ENCODE measurements around the gene GPX4. TPM values are rescaled to one million over a fixed set of nuclear protein-coding genes. Genes with fewer than 3 reads are reported as not detected.

Gene GPX4
- total RNA-seq, 1 donor from 2014 or later = 327 TPM

DNA sequence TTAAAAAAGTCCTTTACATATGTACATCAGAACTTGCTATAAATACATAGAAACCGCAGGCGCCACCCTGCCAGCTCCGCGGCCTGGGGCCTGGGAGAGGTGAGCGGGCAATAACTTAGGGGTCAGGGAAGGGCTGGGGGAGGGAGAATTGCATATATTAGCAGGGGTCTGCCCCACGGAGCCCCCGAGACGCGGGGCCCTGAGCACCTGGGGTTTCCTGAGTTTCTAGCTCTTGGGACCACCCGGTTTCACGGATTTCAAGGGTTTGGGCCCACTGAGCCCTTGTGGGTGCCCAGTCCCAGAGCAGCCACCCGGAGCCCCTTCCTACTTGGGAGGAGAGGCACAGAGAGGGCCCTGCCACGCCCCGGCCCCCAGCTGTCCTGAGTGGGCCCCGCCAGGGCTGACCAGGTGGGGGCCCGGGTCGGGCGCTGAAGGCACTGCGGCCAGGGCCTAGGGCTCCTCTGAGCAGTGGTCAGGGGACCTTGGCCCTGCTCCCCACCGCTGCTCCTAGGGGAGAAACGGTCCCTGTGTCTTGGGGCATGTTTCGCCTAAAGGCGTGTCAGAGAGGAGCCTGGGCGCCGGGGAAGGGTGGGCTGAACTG, 4.0 kb downstream of the GPX4 start:
- intact Hi-C loops (cut with micrococcal nuclease) = no loop called here
- H3K4me1 ChIP-seq = peaks cover 58% of the 10 kb centered on the region
- H3K4me3 ChIP-seq = no peak overlapping the region
- H3K27me3 ChIP-seq (ENCODE audit: low read depth) = no peaks in the 10 kb centered on the region
- peaks cover 62% of the 10 kb centered on the region for H3K36me3 ChIP-seq
- no peak overlapping the region for H3K27ac ChIP-seq (replicated peaks)
- DNase-seq = no peak
- TF ChIP-seq, protein P1, sequence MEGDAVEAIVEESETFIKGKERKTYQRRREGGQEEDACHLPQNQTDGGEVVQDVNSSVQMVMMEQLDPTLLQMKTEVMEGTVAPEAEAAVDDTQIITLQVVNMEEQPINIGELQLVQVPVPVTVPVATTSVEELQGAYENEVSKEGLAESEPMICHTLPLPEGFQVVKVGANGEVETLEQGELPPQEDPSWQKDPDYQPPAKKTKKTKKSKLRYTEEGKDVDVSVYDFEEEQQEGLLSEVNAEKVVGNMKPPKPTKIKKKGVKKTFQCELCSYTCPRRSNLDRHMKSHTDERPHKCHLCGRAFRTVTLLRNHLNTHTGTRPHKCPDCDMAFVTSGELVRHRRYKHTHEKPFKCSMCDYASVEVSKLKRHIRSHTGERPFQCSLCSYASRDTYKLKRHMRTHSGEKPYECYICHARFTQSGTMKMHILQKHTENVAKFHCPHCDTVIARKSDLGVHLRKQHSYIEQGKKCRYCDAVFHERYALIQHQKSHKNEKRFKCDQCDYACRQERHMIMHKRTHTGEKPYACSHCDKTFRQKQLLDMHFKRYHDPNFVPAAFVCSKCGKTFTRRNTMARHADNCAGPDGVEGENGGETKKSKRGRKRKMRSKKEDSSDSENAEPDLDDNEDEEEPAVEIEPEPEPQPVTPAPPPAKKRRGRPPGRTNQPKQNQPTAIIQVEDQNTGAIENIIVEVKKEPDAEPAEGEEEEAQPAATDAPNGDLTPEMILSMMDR (IDR thresholded peaks at IDR 0.05; ENCODE audit: borderline replicate concordance) = no peak
- H3K9me3 ChIP-seq (replicated peaks) = no peaks in the 10 kb centered on the region

DNA sequence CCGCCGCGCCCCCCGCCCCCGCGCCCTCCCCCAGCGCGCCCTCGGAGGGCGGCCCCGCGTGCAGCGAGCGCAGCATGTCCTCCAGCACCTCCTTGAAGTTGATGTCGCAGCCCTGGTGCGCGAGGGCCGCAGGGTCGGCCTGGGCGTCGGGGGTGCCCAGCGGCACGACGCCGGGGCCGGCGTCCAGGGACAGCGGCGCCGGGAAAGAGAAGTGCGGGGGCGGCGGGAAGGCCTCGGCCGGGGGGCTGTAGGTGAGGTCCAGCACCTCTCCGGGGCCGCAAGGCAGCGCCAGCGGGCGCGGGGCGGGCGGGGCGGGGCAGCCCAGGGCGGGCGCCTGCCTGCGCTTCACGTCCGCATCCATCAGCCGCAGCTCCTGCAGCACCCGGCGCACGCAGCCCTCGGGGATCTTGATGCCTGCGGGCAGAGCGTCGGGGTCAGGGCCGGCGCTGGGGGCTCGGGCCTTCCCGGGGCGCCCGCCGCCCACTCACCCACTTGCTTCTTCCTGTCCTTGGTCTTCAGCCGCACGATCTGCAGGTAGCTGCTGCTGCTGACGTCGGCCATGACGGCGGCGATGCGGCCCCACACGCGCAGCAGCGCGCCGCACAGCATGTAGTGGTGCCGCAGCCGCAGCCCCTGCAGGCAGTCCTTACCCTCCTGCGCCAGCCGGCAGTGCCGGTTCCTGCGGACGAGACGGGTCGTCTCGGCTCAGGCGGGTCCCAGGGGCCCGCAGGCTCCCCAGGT, 4.7 kb downstream of the GPX4 start:
- TF ChIP-seq, protein P1 (IDR thresholded peaks at IDR 0.05; ENCODE audit: borderline replicate concordance) = no peak
- H3K9me3 ChIP-seq (replicated peaks) = no peaks in the 10 kb centered on the region
- DNase-seq = no peak
- intact Hi-C loops (cut with micrococcal nuclease) = no loop called here
- H3K4me3 ChIP-seq = no peak overlapping the region
- H3K36me3 ChIP-seq = peaks cover 64% of the 10 kb centered on the region
- H3K27me3 ChIP-seq (ENCODE audit: low read depth) = no peaks in the 10 kb centered on the region
- H3K4me1 ChIP-seq = peaks cover 58% of the 10 kb centered on the region
- no peak overlapping the region for H3K27ac ChIP-seq (replicated peaks)

DNA sequence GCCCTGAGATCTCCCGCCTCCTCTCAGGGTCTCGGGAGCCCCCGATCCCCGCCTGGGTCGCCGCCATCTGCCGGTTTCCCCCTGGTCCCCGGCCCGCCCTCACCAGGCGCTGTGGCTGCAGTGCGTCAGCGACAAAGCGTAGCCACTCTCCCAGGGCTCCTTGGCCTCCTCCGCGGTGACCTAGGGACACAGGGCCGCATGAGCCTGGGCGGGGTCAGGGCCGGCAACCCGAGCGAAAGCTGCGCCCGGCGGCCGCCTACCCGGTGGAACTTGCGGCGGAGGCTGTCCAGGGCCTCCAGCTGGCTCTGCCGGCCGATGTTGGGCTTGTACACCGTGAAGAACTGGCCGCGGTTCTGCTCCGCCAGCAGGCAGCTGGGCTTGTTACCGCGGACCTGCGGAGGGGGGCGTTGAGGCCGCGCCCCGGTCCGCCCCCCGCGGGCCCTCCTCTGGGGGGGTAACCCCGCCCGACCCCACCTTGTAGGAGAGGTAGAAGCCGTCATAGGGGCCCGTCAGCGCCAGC, 5.3 kb downstream of the GPX4 start:
- no peak overlapping the region for H3K27ac ChIP-seq (replicated peaks)
- no peaks in the 10 kb centered on the region for H3K9me3 ChIP-seq (replicated peaks)
- peaks cover 67% of the 10 kb centered on the region for H3K36me3 ChIP-seq
- TF ChIP-seq, protein P1 (IDR thresholded peaks at IDR 0.05; ENCODE audit: borderline replicate concordance) = no peak
- intact Hi-C loops (cut with micrococcal nuclease) = no loop called here
- peaks cover 62% of the 10 kb centered on the region for H3K4me1 ChIP-seq
- no peak for DNase-seq
- H3K27me3 ChIP-seq (ENCODE audit: low read depth) = no peaks in the 10 kb centered on the region
- no peak overlapping the region for H3K4me3 ChIP-seq

DNA sequence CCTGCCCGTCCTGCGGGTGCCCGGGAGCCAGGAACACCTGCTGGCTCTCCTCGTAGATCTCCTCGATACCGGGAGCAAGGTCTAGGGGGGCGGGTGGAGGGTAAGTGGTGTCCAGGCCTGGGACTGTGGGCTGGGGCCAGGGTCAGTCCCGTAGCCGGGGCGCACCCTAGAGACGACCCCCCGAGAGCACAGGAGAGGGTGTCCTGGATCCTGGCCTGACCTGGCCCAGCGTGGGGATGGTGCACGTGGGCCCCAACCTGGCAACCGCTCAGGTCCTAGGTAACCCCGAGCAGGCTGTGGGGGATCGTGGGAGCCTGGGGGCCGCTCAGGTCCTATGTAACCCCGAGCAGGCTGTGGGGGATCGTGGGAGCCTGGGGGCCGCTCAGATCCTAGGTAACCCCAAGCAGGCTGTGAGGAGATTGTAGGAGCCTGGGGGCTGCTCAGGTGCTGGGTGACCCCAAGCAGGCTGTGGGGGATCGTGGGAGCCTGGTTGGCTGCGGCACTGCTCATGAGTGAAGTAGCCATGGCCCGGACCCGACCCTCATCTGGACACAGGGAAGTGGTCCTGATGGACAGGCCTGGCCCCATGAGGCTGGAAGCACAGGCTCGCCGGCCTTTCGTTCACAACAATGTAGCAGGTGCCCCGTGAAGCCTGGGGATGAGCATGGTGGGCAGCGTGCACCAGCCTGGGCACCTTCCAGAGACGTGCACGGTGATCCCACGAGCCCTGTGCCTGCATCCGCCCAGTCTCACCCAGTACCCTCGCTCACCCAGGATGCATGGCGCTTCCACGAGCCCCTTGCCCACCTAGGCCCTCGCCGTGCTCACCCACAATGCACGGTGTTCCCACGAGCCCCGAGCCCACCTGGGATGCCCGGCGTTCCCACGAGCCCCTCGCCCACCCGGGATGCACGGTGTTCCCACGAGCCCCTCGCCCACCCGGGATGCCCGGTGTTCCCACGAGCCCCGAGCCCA, 6.2 kb downstream of the GPX4 start:
- no peak for DNase-seq

More for the DNA sequence above, 6.2 kb downstream of the GPX4 start:
- Histone ChIP-seq H3K36me3 (peaks cover 70% of the 10 kb centered on the region), H3K4me1 (peaks cover 57% of the 10 kb centered on the region), H3K27ac (replicated peaks) (no peak overlapping the region), H3K4me3 (no peak overlapping the region), H3K27me3 (ENCODE audit: low read depth) (no peaks in the 10 kb centered on the region), H3K9me3 (replicated peaks) (no peaks in the 10 kb centered on the region)
- TF ChIP-seq, protein P1 (IDR thresholded peaks at IDR 0.05; ENCODE audit: borderline replicate concordance) = no peak
- intact Hi-C loops (cut with micrococcal nuclease) = no loop called here
